Fibroblast of mammary gland (primary cell): ENCODE results near the gene VAPA.

Source experiments
- DNase-seq: peaks from one replicate; pipeline ENCODE4 v3.0.0-alpha.2; 2010; ENCODE audit warnings: low read depth
- H3K4me3 ChIP-seq: 2 replicates; pipeline ENCODE4 v1.5.1; 2011; ENCODE audit warnings: low read depth, mild to moderate bottlenecking, low read length, moderate library complexity; ENCODE audit not compliant: control insufficient read depth
- TF ChIP-seq, protein P1 (sequence below): conservative IDR thresholded peaks from 2 replicates; pipeline ENCODE4 v1.5.1; 2011; ENCODE audit warnings: low read depth, low read length, inconsistent platforms; ENCODE audit not compliant: control insufficient read depth, insufficient read depth

Gene VAPA, protein sequence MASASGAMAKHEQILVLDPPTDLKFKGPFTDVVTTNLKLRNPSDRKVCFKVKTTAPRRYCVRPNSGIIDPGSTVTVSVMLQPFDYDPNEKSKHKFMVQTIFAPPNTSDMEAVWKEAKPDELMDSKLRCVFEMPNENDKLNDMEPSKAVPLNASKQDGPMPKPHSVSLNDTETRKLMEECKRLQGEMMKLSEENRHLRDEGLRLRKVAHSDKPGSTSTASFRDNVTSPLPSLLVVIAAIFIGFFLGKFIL

DNA sequence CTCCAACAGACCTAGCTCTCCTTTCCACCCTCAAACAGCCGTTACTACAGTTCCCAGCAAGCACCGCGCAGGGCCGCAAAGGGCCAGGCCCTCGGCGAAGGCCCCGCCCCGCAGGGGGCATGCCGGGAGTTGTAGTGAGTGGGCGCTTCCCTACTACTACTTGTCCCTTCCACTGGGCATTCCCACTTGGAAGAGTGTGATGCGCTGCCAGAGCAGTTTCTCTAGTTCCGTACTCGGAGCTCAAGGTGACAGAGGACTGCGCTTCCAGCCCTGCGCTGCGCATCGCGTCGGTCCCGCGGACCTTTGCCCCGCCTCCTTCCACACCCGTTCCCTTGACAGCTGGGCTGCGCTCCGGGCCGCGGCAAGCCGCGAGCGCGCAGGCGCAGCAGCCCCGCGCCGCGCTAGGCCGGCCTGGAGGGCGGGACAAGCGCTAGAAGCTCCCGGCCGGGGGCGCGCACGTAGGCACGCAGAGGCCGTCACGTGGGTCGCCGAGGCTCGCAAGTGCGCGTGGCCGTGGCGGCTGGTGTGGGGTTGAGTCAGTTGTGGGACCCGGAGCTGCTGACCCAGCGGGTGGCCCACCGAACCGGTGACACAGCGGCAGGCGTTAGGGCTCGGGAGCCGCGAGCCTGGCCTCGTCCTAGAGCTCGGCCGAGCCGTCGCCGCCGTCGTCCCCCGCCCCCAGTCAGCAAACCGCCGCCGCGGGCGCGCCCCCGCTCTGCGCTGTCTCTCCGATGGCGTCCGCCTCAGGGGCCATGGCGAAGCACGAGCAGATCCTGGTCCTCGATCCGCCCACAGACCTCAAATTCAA is at the start of gene VAPA:
TSS of gene VAPA (plus strand) at position 491 of the 808 bp plus-strand sequence. CDS start at position 732, 241 bp downstream.
- H3K4me3 ChIP-seq: peak within 1 kb of the TSS; percentile 89
- DNase-seq: peak; percentile 93
- TF ChIP-seq, protein P1, sequence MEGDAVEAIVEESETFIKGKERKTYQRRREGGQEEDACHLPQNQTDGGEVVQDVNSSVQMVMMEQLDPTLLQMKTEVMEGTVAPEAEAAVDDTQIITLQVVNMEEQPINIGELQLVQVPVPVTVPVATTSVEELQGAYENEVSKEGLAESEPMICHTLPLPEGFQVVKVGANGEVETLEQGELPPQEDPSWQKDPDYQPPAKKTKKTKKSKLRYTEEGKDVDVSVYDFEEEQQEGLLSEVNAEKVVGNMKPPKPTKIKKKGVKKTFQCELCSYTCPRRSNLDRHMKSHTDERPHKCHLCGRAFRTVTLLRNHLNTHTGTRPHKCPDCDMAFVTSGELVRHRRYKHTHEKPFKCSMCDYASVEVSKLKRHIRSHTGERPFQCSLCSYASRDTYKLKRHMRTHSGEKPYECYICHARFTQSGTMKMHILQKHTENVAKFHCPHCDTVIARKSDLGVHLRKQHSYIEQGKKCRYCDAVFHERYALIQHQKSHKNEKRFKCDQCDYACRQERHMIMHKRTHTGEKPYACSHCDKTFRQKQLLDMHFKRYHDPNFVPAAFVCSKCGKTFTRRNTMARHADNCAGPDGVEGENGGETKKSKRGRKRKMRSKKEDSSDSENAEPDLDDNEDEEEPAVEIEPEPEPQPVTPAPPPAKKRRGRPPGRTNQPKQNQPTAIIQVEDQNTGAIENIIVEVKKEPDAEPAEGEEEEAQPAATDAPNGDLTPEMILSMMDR: no peak

DNA sequence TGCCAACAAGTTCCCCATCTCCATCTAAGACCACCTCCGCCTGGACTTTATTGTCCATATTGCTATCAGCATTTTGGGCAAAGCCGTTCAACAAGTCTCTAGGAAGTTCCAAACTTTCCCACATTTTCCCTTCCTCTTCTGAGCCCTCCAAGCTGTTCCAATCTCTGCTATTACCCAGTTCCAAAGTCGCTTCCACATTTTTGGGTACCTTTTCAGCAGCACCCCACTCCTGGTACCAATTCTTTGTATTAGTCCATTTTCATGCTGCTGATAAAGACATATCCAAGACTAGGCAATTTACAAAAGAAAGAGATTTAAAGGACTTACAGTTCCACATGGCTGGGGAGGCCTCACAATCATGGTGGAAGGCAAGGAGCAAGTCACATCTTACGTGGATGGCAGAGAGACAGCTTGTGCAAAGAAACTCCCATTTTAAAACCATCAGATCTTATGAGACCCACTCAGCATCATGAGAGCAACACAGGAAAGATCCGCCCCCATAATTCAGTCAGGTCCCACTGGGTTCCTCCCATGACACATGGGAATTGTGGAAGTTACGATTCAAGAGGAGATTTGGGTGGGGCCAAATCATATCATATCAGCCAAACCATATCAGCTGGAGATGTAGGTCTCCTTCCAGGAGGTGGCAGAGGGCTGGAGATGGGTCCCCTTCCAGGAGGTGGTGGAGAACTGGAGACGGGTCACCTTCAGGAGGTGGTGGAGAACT is 47.9 kb upstream of the VAPA start:
- no peak overlapping the region for H3K4me3 ChIP-seq
- DNase-seq: no peak
- TF ChIP-seq, protein P1: no peak

DNA sequence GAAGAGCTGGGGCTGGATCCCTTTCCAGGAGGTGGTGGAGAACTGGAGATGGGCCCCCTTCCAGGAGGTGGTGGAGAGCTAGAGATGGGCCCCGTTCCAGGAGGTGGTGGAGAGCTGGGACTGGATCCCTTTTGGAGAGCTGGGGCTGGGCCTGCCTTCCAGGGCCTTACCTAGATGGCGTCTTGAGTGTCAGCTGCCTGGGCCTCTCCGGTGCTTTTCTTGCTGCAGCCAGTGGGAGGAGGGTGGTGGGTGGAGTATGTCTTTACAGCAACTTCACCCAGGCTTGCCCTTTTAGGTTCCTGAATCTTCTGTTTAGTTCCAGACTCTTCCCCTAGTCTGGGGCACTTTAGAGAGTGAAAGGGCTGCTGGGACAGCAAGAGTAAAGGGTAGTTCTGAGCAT is 47.2 kb upstream of the VAPA start:
- DNase-seq: no peak
- H3K4me3 ChIP-seq: no peak overlapping the region
- TF ChIP-seq, protein P1: no peak

DNA sequence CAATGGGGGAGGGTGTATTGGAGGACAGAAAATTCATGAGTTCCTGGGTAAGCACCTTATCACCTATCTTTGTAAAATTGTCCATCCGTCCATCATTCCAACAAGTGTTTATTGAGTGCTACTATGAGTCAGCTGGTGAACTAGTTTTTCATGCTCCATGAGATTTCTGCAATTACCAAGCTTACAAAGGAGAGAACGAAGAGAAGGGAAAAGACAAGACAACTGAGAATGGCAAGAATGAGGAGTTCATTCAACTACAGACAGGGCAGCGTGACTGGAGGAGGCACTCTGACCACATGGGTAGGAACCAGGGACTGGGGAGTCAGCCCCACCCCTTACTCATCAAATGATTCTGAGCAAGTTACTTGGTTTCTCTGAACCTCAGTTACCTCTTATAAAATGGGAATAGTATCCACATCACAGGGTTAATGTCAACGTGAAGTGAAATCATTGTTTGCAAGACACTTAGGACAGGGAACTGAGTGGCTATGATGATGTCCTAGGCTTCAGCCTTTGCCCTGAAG is 46.7 kb upstream of the VAPA start:
- no peak for DNase-seq
- no peak overlapping the region for H3K4me3 ChIP-seq
- TF ChIP-seq, protein P1: no peak

DNA sequence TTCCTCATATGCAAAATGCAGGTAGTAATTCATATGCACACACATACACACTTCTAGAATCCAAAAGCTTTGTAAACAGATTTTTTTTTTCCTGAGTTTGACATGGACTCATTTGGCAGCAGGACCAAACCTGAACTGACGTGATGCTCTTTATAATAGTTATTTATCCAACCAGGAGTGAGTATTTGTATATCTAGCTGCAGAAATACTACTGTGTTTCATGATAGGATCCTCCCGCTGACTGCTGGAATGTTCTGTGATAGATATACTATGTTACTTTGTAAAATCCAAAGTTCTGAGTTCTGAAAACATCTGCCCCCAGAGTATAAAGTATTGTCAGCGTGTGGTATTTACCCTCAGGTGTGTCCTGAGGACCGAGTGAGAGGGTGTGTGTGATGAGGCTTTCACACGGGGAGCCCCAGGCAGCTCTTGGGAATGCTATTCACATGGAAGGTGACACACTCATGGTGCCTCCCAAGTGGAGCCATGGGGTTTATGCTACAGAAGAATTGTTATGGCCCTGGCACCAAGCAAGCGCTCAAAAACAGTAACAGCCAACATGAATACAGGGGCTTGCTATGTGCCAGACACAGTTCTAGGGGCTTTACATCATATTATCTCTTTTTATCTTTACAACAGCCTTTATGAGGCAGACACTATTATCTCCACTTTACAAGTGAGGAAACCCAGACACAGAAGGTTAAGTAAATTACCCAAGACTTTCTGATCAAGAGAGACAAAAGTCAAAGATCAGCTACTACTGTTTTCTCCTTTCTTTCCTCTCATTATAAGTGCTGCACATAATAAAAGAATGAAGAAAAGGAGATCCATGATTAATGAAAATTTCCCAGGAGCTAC is 44.7 kb upstream of the VAPA start:
- TF ChIP-seq, protein P1: no peak
- H3K4me3 ChIP-seq: no peak overlapping the region
- DNase-seq: no peak
